SIG-M5 treated with dmso at 0.1 percent for 504 hours (cell line): Measurements from ENCODE around the gene TRIM2.

Experiments
- DNase-seq: peaks from one replicate; lab custom pipeline; 2025; ENCODE audit not compliant: unreplicated experiment; lab: John Stamatoyannopoulos, UW

Gene TRIM2

GRCh38 chr4:153221783-153222706, 17.8 kb downstream of the TRIM2 start:
- DNase-seq: no peak

- DNase-seq: no peak
These were observed 18.6 kb downstream of the TRIM2 start for GRCh38 chr4:153222707-153223426.

- no peak for DNase-seq
These were observed 19.2 kb downstream of the TRIM2 start for GRCh38 chr4:153223427-153223801.

GRCh38 chr4:153223930-153224329, 19.7 kb downstream of the TRIM2 start:
- no peak for DNase-seq

- DNase-seq: no peak
These were observed 20.2 kb downstream of the TRIM2 start for GRCh38 chr4:153224474-153224873.

- no peak for DNase-seq
These were observed 23.3 kb downstream of the TRIM2 start for GRCh38 chr4:153227469-153228075.

- no peak for DNase-seq
These were observed 24.4 kb downstream of the TRIM2 start for GRCh38 chr4:153228512-153229140.

- no peak for DNase-seq
These were observed 25.3 kb downstream of the TRIM2 start for GRCh38 chr4:153229545-153229944.

GRCh38 chr4:153232768-153233167, 28.5 kb downstream of the TRIM2 start:
- no peak for DNase-seq

- DNase-seq: no peak
These were observed 29.6 kb downstream of the TRIM2 start for GRCh38 chr4:153233761-153234371.

- DNase-seq: no peak
These were observed 30.6 kb downstream of the TRIM2 start for GRCh38 chr4:153234885-153235284.

- no peak for DNase-seq
These were observed 34.1 kb downstream of the TRIM2 start for GRCh38 chr4:153238135-153238919.

- DNase-seq: no peak
These were observed 35.2 kb downstream of the TRIM2 start for GRCh38 chr4:153239409-153239808.

- DNase-seq: no peak
These were observed 37.1 kb downstream of the TRIM2 start for GRCh38 chr4:153241295-153241694.

GRCh38 chr4:153241970-153242838, 38.0 kb downstream of the TRIM2 start:
- DNase-seq: no peak

- no peak for DNase-seq
These were observed 38.6 kb downstream of the TRIM2 start for GRCh38 chr4:153242839-153243324.

GRCh38 chr4:153243468-153243867, 39.2 kb downstream of the TRIM2 start:
- DNase-seq: no peak

GRCh38 chr4:153244969-153245368, 40.7 kb downstream of the TRIM2 start:
- no peak for DNase-seq

GRCh38 chr4:153245775-153246174, 41.5 kb downstream of the TRIM2 start:
- DNase-seq: no peak
